ENCODE measurements around the gene NEU2.

Gene NEU2

DNA sequence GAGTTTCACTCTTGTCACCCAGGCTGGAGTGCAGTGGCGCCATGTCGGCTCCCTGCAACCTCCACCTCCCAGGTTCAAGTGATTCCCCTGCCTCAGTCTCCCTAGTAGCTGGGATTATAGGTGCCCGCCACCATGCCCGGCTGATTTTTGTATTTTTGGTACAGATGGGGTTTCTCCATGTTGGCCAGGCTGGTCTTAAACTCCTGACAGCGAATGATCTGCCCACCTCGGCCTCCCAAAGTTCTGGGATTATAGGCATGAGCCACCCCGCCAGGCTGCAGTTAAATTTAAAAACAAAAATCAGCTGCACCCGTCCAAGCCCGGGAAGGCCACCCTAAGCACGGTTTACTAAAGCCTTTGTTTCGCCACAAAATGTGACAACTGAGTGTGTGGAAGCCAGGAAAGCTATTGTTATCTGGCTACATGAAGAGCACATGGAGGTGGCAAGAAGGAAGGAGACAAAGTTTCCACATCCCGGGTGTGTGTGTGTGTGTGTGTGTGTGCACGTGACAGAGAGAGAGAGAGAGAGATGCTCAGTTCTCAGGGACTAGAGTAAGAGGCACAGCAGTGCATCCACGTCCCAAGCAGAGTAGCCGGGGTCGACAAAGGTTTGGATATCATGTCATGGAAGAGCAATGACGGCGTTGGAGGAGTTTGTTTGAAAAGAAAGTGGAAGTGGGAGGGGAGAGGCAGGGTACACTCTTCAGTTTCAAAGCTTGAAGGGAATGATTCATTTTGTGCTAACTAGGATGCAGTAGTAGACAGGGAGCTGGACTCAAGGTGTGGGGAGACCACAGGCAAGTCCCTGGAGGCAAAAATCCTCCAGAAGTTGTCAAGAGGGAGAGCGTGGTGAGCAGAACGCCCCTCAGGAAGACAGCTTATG is 47.7 kb downstream of the NEU2 start:
- DNase-seq (ENCODE audit: low spot score) = no peak

DNA sequence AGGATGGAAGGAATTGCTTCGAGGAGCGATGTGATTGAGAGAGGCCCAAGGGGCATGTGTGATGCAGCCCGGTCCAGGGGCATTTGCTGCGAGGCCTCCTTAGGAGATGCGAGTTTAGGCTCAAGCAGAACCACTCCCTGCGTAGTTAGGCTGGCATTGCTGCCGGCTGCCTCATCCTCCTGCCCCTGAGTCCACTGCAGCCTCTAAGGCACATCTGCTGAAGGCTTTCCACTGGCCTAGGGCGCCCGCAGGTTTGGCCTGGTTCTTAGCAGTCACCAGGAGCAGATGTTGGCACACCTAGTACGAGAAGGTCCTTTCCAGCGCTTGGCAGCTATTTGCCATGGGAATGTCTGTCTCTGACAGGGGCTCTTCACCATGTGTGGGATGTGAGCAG is 48.4 kb downstream of the NEU2 start:
- no peak for DNase-seq (ENCODE audit: low spot score)

DNA sequence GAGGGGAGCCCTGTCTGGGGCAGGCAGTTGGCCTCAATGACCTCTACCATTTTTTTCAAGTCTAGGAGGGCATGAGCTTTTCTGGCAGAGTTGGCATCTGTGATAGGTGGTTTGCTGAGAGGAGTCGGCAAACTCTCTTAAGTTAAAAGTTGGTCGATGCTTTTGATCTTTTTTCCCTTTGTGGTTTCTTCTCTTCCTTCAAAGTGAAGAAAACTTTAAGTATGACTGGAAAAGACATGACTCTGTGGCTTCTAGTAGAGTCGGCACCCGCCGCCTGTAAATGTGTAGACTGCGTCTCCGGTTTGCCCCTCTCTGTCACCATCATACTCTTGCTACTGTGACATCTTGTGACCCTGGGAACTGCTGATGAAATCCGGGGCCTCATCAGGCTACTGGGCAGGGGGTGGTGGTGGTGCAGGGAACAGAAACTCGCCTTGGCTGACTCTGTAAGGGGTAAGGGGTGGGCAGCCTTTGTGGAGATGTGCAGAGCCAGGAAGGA is 48.8 kb downstream of the NEU2 start:
- peak; percentile 48 for DNase-seq (ENCODE audit: low spot score)

- DNase-seq (ENCODE audit: low spot score) = no peak
These were observed 49.3 kb downstream of the NEU2 start for GRCh38 chr2:233081731-233082221.

GRCh38 chr2:233082222-233082930 is 49.9 kb downstream of the NEU2 start:
- no peak for DNase-seq (ENCODE audit: low spot score)

DNA sequence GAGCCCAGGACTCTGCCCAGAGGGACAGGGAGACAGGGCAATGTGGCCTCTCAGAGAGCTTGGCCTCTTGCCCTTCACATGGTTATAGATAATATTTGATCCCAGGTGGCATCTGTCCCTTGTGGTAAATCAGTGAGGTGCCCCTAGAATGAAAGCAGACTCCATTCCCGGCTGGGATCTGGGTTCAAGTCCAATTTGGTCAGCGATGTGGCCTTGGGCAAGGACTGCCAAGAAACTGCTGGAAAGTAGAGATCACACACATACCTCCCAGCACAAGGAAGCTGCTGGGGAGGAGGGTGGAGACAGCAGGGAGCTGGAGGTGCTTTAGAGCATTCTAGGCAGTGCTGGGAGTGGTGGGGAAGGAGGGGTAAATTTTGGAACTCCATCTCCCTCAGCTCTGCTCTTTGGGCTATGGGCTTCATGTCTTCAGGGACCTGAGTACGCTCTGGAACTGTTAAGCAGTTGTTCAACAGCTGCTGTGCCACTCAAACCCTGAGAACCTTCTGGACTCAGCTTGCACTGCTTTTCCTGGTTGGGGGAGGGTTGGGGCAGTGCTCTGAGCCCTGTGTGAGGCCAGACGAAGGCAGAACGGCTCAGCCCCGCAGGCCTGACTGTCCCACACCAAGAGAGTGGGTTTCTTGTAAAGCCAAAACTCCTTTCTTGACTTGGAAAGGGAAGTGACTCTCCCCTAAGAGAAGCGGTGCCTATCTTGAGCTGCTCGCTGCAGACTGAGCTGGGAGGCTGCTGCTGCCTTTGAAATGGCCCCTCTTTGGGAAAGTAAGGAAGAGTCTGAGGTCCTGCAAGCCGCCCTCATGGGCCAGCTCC is 50.7 kb downstream of the NEU2 start:
- no peak for DNase-seq (ENCODE audit: low spot score)

GRCh38 chr2:233083782-233084181 is 51.3 kb downstream of the NEU2 start:
- no peak for DNase-seq (ENCODE audit: low spot score)

- peak; percentile 78 for DNase-seq (ENCODE audit: low spot score)
These were observed 52.0 kb downstream of the NEU2 start for GRCh38 chr2:233084488-233084887.
